ENCODE measurements around the gene MAD1L1. TPM values are rescaled to one million over a fixed set of nuclear protein-coding genes. Genes with fewer than 3 reads are reported as not detected.

MAD1L1 gene
- total RNA-seq, 1 donor from 2014 or later = 58.0 TPM

DNA sequence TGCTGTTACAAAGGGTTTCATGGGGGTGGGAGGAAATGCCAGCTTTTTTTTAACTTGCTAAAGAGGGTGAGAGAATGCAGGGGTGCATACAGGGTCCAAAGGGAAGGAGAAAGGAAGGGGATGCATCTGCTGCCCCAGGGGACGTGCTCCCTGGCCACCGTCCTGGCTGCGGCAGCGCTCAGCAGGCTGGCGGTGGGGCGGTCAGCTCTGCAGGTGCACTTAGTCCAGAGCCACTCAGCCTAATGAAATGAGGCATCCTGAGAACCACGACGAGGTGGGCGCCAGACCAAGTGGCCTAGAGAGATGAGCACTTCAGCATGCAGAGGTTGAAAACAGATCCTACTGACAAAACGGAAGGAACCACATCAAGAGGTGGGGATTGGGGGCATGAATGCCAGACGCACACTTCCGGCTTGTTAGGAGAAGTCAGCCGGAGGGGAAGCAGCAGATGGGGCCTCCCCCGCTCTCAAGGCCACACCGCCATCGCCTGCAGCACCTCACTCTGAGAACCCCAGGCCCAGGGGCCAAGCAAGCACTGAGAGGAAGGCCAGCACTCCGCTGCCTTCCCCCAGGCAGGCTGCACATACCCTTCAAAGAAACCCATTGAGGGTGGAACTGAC, 94.5 kb downstream of the MAD1L1 start:
- DNase-seq = no peak

DNA sequence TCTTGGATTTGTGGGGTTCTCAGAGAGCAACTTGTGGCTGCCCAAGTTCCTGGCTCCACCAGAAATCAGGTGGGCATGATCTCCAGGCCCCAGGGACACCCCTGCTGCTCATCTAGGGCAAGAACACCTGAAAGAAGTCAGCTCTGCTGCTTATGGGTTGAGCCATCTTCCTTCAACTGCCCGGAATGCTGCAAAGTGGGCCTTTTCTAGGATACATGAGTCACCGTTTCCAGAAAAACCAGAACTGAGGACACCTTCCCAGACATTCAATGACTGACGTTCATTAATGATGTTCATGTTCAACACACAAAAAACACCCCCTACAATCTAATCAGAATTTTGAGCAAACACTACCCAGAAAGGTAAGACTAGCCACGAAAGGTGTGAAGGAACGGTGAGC, 98.0 kb downstream of the MAD1L1 start:
- DNase-seq = no peak

DNA sequence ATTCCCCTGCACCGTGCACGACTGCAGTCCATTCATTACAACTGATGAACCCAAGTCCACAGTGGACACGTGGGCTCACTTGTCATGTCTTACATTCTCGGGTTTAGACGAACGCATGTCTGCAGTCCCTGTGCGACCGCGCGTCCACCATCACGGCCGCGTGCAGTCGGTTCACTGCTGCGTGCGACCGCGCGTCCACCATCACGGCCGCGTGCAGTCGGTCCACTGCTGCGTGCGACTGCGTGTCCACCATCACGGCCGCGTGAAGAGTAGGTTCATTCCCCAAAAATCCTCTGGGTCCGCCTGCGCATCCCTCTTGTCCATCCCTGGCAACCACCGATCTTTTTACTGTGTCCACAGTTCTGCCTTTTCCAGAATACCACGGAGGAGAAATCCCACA, 100.5 kb downstream of the MAD1L1 start:
- DNase-seq = no peak

DNA sequence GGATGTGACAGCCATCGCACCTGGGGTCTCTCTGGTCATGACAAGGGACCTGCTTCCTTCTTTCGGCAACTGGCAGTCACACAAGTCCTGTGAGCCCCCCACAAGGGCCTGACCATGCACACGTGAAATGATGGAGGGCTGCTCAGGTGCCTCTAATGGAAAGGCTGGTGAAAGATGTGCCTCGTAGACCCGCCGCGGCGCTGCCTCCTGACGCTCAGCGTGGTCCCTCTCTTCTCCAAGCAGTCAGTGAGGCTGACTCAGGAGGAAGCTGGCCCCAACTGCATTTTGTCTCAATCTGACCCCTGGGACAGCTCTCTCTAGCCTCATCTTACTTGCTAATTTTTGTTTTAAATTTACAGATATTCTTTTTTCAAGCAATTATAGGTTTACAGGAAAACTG, 100.9 kb downstream of the MAD1L1 start:
- no peak for DNase-seq

DNA sequence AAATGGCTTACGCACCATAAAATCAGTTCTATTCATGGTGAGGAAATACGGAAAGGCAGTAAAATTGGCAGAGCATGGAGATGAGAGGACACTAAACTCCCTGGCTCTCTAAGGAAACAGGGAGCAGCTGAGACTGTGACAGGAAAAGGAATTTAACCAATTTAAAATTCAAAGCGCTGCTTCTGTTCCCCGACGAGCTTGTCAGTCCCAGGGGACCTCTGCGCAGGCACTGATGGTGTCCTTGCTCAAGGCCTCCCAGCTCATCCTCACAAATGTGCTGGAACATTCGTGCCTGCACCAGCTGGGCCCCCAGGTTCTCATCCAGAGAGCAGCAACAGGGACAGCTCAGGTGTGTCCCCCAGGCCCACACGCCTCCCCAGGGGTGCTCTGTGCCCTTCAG, 101.4 kb downstream of the MAD1L1 start:
- DNase-seq = no peak

- DNase-seq = no peak
Observed at GRCh38 chr7:2130096-2130375, 102.7 kb downstream of the MAD1L1 start.

- no peak for DNase-seq
Observed at GRCh38 chr7:2129323-2130095, 103.2 kb downstream of the MAD1L1 start.

DNA sequence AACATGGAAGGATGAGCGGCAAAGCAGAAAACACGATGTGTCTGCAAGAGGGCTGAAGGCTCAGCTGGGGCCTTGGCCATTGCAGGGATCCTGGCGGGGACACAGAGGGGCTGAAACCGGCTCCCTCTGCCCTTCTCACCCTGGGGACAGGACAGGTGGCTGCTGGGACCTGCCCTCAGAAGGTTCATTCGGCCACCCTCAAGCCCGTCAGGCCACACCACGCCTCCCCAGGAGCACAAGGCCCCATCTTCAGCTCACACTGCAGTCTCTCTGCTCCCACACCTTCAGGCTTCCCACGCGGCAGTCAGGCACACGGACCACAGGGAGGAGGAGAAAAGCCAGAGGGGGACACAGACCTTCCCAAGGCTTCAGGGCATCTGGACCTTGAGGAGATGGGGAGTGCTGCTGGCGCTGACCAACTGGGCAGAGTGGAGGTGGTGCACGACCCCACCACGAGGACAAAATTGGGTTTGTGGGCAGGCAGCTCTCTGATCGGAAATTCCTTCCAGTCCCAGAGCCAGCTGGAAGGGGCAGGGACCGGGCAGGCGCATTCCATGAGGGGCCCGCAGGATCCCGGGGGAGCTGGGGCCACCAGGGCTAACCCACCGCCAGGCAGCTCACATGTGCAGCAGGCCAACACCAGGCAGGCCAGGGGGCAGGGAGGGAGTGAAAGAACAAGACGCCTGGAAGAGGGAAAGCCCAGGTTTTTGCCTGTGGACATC, 104.0 kb downstream of the MAD1L1 start:
- no peak for DNase-seq

DNA sequence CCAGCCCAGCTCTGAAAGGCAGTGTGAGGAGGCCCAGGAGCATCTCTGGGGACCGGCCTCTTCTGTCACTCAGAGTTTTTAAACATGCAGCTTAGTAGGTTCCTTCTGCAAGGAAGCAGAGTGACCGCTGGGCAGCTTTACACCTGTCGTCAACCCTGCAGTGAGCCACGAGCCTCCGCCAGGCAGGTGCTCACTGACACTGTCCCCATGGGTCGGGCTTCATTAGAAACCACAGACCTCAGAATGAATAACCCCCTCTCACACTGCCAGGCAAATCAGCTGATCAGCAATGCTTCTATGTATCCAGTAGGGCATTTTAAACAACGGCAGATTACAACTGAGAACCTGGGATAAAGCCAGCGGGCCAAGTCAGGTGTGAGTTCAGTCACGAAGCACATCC, 106.1 kb downstream of the MAD1L1 start:
- no peak for DNase-seq

DNA sequence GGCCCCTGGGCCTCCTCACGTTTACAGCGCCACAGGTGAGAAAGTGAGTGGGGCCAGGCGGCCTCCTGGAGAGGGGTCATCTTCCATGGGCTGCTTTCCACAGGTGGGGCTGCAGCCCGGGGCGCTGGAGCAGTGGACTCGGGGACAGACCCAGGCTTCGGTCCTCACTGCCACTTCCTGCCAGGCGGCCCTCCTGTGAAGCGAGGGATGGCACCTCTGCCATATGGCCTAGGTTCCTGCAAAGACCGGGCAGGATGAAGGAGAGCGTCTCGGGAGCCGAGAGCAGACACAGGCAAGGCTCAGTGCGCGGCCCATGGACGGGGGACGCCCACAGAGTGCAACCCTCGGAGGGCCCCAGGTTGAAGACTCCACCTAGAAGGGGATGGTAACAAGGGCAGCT, 106.8 kb downstream of the MAD1L1 start:
- DNase-seq = no peak

- DNase-seq = no peak
Observed at GRCh38 chr7:2124604-2125345, 108.0 kb downstream of the MAD1L1 start.

DNA sequence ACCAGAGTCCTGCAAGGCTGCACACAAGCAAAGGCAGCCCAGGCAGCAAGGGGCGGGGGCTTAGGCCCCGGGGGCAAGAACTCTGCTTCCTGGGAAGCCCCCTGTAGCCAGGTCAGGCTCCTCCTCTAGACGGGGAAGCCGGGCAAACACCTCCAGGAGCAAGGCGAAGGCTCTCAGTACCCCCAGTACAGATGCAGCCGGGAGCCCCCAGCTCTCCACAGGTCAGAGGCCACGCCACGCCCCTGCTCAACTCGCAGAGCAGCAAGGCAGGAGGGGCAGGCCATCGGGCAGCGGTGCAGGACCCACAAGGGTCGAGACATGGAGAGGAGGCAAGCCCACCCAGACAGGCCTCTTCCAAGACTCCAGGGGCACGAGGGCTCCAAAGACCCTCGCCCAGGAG, 108.8 kb downstream of the MAD1L1 start:
- DNase-seq = no peak

DNA sequence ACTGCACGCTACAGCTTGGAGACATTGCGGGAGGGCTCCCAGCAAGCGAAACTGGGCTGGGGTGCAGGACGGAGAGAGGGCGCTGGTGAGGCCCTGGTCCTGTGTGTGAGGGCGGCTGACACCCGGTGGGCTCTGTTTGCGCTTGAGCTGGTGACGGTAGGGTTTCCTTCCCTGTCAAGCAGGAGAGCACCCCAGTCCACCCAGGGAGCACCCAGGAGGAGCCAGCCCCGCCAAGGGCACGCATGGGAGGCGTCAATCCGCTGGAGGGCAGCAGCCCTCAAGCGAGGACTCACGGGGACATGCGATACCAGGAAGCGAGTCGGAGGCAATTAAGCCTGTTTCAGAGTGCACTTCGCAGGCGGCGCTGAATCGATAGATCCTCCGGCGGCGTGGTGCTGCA, 109.4 kb downstream of the MAD1L1 start:
- no peak for DNase-seq

DNA sequence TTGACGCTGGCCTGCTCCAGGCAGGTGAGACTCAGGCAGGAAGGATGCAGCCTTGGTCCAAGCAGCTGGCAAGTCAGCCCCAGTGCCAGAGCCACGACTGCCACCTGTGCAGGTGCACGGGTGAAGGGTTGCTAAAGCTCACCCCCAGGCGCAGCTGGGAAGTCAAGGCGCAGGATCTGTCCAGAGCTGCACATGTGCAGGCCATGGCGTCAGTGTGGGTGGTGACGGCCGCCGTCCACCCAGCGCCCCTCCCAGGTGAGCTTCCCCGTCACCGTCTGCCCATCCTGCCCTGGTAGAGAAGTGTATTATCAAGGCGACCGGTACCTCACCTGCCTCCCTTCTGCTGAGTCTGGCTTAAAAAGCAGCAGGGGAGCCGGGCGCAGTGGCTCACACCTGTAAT, 110.1 kb downstream of the MAD1L1 start:
- no peak for DNase-seq

DNA sequence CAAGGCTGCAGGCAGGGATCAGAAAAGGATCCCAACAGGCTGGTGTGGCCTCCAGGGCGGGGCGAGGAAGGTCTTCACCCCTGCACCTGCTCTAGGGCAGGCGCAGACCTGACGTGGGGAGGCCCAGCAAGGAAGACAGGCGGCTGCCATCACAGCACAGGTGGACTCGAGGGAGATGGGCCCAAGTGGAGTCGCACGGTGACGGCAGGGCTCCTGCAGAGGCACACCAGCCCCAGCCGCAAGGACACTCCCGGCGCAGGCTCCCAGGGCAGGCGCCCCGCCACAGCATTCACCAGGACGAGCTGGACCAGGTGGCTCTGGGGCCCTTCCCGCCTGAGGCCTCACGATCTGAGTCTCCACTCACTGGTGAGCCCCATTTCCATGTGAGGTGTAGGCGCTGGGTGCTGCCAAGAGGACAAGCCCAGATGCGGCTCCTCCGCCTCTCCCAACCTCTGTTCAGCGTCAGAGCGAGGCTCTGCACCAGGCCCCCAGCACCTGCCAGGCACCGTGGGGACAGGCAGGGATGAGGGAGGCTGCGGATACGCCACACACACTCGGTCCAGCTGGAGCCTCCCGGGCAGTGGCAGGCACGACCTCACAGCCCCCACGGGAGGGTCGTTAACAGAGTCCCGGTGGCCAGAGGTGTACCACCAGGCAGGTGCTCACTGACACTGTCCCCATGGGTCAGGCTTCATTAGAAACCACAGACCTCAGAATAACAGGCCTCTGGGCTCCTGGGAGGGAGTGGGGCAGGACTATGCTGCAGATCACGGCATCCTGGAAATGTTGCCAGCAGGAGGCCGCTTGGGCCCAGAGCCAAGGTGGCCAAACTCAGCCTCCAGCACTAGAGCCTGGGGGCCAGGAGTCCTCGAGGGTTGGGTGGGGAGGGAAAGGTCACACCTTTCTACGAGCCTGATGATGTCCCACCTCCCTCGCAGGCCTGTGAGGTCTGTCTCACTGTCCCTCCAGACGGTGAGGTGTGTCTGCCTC, 111.6 kb downstream of the MAD1L1 start:
- no peak for DNase-seq

DNA sequence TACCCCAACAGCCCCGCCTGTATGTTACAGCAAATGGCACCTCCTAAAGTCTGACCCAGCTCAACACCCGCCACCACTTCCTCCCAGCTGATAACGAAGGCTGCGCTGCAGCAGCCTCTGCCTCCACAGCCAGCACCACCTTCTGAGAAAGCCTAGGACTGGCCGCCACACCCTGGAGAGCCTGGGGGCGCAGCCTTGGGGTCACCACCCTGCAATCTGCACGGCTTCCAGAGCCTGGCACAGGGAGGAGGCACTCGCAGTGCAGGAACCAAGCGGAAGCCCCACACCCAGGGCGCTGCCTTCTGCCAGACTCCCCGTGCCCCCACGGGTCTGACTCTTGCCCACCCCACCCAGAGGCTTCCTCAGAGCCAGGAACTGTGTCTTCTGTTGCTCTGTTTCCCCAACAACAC, 112.5 kb downstream of the MAD1L1 start:
- no peak for DNase-seq

- DNase-seq = no peak
Observed at GRCh38 chr7:2118630-2119190, 114.0 kb downstream of the MAD1L1 start.

- DNase-seq = no peak
Observed at GRCh38 chr7:2118056-2118455, 114.7 kb downstream of the MAD1L1 start.

GRCh38 chr7:2117646-2118045, 115.1 kb downstream of the MAD1L1 start:
- DNase-seq = no peak

GRCh38 chr7:2116989-2117591, 115.7 kb downstream of the MAD1L1 start:
- DNase-seq = peak; percentile 78

DNA sequence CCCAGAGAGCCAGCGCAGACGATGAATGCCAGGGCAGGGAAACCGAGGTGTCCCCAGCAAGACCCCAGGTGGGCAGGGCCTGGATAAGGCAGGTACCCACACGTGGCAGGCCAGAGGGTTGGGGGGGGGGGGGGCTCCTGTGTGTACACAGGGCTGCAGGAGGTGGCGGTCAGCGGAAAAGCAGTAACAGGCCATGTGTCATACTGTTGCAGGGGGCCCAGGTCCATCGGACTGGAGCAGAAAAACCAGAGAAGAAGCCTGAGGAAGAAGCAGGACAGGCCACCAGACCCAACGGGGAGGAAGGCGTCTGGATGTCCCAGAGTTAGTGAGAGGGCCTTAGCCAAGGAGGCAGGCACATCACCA, 116.3 kb downstream of the MAD1L1 start:
- no peak for DNase-seq
